ENCODE results near the gene COL24A1. TPM values are rescaled to one million over a fixed set of nuclear protein-coding genes. Genes with fewer than 3 reads are reported as not detected.

COL24A1 gene
- total RNA-seq, 1 experiment from 2014 or later: 0.08 TPM

DNA sequence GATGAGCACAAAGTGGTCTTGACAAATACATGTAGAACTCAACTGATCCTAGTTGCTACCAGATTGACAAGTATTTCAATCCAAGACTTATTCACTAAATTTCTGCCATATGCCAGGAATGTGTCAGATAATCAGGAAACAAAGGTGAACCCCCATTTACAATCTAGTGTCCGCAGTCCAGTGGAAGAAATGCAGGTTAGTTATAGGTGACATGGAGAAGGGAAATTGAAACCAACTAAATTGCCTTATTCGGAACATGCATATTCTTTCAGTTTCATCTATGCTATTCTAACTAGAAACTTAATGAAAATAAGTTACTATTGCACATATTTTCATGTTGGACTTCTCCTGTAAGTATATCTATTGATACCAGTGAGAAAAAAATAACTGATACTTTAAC is 209.4 kb downstream of the COL24A1 start:
- ATAC-seq (no peak), DNase-seq (ENCODE audit: low read depth, low spot score) (no peak)
- intact Hi-C loops (cut with micrococcal nuclease; ENCODE audit: unreplicated experiment): no loop called here
- ChIA-PET POLR2A (no interaction called here), CTCF (no interaction called here)
- Histone ChIP-seq H3K27ac (ENCODE audit: low read length) (no peak overlapping the region), H3K36me3 (ENCODE audit: control insufficient read depth, insufficient read depth, low read length) (no peaks in the 10 kb centered on the region), H3K27me3 (ENCODE audit: control insufficient read depth, insufficient read depth, low read length) (peaks cover 31% of the 10 kb centered on the region), H3K4me1 (ENCODE audit: control insufficient read depth, insufficient read depth, low read length) (no peaks in the 10 kb centered on the region), H3K9me3 (ENCODE audit: control insufficient read depth, insufficient read depth, low read depth, low read length) (no peaks in the 10 kb centered on the region), H3K4me3 (ENCODE audit: low read depth in 2 of 2, low read length in 2 of 2) (no peak overlapping the region)
- BruUV-seq (replicated peaks): no TSS peak
- in situ Hi-C loops (cut with HindIII; ENCODE audit: low pct_unique_long_range_greater_than_20kb, low sequenced_read_pairs): no loop called here
- TF ChIP-seq, protein P1, sequence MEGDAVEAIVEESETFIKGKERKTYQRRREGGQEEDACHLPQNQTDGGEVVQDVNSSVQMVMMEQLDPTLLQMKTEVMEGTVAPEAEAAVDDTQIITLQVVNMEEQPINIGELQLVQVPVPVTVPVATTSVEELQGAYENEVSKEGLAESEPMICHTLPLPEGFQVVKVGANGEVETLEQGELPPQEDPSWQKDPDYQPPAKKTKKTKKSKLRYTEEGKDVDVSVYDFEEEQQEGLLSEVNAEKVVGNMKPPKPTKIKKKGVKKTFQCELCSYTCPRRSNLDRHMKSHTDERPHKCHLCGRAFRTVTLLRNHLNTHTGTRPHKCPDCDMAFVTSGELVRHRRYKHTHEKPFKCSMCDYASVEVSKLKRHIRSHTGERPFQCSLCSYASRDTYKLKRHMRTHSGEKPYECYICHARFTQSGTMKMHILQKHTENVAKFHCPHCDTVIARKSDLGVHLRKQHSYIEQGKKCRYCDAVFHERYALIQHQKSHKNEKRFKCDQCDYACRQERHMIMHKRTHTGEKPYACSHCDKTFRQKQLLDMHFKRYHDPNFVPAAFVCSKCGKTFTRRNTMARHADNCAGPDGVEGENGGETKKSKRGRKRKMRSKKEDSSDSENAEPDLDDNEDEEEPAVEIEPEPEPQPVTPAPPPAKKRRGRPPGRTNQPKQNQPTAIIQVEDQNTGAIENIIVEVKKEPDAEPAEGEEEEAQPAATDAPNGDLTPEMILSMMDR (IDR thresholded peaks at IDR 0.05): no peak
- TF ChIP-seq POLR2AphosphoS5 (IDR thresholded peaks at IDR 0.05; ENCODE audit: low read depth, low read length): no peak
- no peak for TF ChIP-seq TCF7L2 (IDR thresholded peaks at IDR 0.05; ENCODE audit: low read depth, low read length)
- TF ChIP-seq, protein P2, sequence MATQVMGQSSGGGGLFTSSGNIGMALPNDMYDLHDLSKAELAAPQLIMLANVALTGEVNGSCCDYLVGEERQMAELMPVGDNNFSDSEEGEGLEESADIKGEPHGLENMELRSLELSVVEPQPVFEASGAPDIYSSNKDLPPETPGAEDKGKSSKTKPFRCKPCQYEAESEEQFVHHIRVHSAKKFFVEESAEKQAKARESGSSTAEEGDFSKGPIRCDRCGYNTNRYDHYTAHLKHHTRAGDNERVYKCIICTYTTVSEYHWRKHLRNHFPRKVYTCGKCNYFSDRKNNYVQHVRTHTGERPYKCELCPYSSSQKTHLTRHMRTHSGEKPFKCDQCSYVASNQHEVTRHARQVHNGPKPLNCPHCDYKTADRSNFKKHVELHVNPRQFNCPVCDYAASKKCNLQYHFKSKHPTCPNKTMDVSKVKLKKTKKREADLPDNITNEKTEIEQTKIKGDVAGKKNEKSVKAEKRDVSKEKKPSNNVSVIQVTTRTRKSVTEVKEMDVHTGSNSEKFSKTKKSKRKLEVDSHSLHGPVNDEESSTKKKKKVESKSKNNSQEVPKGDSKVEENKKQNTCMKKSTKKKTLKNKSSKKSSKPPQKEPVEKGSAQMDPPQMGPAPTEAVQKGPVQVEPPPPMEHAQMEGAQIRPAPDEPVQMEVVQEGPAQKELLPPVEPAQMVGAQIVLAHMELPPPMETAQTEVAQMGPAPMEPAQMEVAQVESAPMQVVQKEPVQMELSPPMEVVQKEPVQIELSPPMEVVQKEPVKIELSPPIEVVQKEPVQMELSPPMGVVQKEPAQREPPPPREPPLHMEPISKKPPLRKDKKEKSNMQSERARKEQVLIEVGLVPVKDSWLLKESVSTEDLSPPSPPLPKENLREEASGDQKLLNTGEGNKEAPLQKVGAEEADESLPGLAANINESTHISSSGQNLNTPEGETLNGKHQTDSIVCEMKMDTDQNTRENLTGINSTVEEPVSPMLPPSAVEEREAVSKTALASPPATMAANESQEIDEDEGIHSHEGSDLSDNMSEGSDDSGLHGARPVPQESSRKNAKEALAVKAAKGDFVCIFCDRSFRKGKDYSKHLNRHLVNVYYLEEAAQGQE (IDR thresholded peaks at IDR 0.05; ENCODE audit: insufficient read depth in 1 of 2, low read depth in 2 of 2, low read length in 1 of 2): no peak
- no peak for TF ChIP-seq SIN3A (IDR thresholded peaks at IDR 0.05; ENCODE audit: borderline replicate concordance, insufficient read depth, low read depth, low read length)

DNA sequence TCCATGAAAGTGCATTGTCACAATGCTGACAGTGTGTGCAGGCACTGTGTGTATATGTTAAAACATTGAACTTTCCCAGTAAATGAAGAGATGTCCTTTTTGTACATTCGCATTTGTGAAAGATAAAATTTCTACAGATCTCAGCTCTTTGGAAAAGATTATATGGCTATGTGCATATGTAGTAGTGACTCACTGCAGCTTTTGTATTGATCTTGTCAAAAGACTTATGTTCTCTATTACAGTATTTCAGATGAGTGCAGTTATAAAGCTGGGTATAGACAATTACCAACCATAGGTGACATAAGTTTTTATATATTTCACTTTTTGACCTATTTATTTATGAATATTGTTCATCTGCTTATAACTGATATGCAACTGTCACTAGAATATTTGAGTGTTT is 212.6 kb downstream of the COL24A1 start:
- DNase-seq (ENCODE audit: low read depth, low spot score) (no peak), ATAC-seq (no peak)
- TF ChIP-seq, protein P2 (IDR thresholded peaks at IDR 0.05; ENCODE audit: insufficient read depth in 1 of 2, low read depth in 2 of 2, low read length in 1 of 2): no peak
- TF ChIP-seq TCF7L2 (IDR thresholded peaks at IDR 0.05; ENCODE audit: low read depth, low read length) (no peak), POLR2AphosphoS5 (IDR thresholded peaks at IDR 0.05; ENCODE audit: low read depth, low read length) (no peak)
- TF ChIP-seq, protein P1 (IDR thresholded peaks at IDR 0.05): no peak
- Histone ChIP-seq H3K9me3 (ENCODE audit: control insufficient read depth, insufficient read depth, low read depth, low read length) (no peaks in the 10 kb centered on the region), H3K4me3 (ENCODE audit: low read depth in 2 of 2, low read length in 2 of 2) (no peak overlapping the region), H3K27ac (ENCODE audit: low read length) (no peak overlapping the region), H3K36me3 (ENCODE audit: control insufficient read depth, insufficient read depth, low read length) (no peaks in the 10 kb centered on the region), H3K27me3 (ENCODE audit: control insufficient read depth, insufficient read depth, low read length) (peaks cover 44% of the 10 kb centered on the region), H3K4me1 (ENCODE audit: control insufficient read depth, insufficient read depth, low read length) (no peaks in the 10 kb centered on the region)
- in situ Hi-C loops (cut with HindIII; ENCODE audit: low pct_unique_long_range_greater_than_20kb, low sequenced_read_pairs): no loop called here
- no TSS peak for BruUV-seq (replicated peaks)
- ChIA-PET CTCF (no interaction called here), POLR2A (interaction anchor here (0.6 kb wide), 1 partner anchor 85 kb away, joined by 3 read pairs; no protein-coding TSS in a partner anchor)
- intact Hi-C loops (cut with micrococcal nuclease; ENCODE audit: unreplicated experiment): no loop called here

Measured in Panc1 (cell line).